ENCODE data around the gene NIPA2.

NIPA2 gene

GRCh38 chr15:22874966-22875365 lies 36.5 kb downstream of the NIPA2 start:
- TF ChIP-seq, protein P1, sequence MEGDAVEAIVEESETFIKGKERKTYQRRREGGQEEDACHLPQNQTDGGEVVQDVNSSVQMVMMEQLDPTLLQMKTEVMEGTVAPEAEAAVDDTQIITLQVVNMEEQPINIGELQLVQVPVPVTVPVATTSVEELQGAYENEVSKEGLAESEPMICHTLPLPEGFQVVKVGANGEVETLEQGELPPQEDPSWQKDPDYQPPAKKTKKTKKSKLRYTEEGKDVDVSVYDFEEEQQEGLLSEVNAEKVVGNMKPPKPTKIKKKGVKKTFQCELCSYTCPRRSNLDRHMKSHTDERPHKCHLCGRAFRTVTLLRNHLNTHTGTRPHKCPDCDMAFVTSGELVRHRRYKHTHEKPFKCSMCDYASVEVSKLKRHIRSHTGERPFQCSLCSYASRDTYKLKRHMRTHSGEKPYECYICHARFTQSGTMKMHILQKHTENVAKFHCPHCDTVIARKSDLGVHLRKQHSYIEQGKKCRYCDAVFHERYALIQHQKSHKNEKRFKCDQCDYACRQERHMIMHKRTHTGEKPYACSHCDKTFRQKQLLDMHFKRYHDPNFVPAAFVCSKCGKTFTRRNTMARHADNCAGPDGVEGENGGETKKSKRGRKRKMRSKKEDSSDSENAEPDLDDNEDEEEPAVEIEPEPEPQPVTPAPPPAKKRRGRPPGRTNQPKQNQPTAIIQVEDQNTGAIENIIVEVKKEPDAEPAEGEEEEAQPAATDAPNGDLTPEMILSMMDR (conservative IDR thresholded peaks at IDR 0.05; ENCODE audit: low read depth, low read length): no peak
- no peak for DNase-seq (ENCODE audit: low read depth)
- no peak overlapping the region for H3K4me3 ChIP-seq (ENCODE audit: low read length)

DNA sequence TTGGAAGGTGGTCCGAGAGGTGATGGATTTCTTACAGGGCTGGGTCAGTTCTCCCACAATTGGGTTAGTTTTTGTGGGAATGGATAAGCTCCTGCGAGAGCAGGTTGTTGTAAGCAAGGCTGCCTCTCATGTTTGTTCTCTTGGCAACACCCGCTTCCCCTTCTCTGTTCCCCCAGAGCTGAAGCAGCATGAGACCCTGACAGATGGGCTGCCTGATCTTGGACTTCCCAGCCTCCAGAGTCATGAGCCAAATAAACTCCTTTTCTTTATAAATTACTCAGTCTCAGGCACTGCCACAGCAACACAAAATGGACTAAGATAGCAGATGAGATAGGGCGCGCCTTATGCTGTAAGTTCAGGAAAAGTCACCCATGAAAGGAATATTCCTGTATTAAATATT lies 38.7 kb downstream of the NIPA2 start:
- TF ChIP-seq, protein P1 (conservative IDR thresholded peaks at IDR 0.05; ENCODE audit: low read depth, low read length): no peak
- no peak for DNase-seq (ENCODE audit: low read depth)
- H3K4me3 ChIP-seq (ENCODE audit: low read length): no peak overlapping the region

- H3K4me3 ChIP-seq (ENCODE audit: low read length): no peak overlapping the region
- no peak for DNase-seq (ENCODE audit: low read depth)
- TF ChIP-seq, protein P1 (conservative IDR thresholded peaks at IDR 0.05; ENCODE audit: low read depth, low read length): no peak
Observed at GRCh38 chr15:22877607-22878006, 39.1 kb downstream of the NIPA2 start.

- no peak overlapping the region for H3K4me3 ChIP-seq (ENCODE audit: low read length)
- TF ChIP-seq, protein P1 (conservative IDR thresholded peaks at IDR 0.05; ENCODE audit: low read depth, low read length): no peak
- no peak for DNase-seq (ENCODE audit: low read depth)
Observed at GRCh38 chr15:22878103-22878502, 39.6 kb downstream of the NIPA2 start.

DNA sequence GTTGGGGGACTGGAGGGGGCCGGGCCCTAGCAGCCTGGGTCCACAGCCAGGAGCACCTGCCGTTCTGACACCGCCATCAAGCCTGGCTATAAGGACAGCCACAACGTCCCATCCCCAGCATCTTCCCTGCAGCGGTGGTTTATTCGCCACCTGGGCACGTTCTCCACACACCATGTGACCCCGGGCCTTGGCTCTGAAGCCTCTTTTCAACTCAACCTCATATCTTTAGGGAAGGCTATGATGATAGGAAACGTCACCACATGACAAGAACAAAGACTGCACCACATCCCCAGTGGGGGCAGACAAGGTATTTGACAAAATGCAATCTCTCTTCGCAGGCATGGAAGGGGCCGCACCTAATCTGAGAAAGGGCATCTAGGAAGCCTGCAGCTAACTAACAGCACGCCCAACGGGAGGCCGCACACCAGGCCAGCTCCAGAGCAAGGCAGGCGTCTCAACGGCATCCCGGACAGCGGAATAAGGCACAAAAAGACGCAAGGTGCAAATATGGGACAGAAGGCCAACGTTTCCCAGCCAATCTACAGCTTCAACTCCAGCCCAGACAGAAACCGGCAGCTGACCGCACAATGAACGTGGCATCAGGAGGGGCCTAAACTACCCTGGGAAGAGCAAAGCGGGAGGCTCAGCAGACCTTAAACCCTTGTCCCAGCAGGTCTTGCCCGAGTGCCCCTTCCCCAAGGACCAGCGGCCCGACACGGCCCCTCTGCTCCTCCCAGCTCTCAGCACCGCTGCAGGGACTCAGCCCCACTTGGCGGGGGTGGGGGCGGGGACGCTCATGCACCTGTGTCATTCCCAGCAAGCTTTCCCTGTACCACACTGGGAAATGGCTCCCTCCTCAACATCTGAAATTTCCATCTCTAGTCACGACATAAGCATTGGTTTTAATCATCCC lies 41.9 kb downstream of the NIPA2 start:
- no peak for DNase-seq (ENCODE audit: low read depth)
- no peak overlapping the region for H3K4me3 ChIP-seq (ENCODE audit: low read length)
- TF ChIP-seq, protein P1 (conservative IDR thresholded peaks at IDR 0.05; ENCODE audit: low read depth, low read length): no peak

GRCh38 chr15:22880981-22881738 lies 42.7 kb downstream of the NIPA2 start:
- no peak overlapping the region for H3K4me3 ChIP-seq (ENCODE audit: low read length)
- DNase-seq (ENCODE audit: low read depth): no peak
- TF ChIP-seq, protein P1 (conservative IDR thresholded peaks at IDR 0.05; ENCODE audit: low read depth, low read length): no peak

Data from retinal pigment epithelial cell (primary cell).